Measurements from ENCODE around the gene BMERB1.

The BMERB1 gene

DNA sequence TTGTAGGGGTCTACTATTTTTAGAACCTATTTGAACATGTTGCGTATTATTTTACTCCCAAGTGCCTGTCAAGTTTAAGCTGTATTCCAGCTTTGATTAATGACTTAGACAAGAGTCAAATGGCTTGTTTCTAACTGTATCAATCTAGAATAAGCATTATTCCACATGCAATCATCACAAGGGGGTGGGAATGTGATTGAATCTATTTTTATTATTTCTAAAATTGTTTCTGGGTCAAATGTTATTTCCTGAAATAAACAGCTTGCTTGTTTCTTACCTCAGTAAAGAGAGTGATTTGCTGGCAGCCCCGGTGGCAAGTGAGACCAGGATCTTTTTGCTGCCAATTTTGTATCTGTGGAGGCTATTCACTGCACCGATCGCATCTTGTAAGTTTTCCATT is 187.1 kb downstream of the BMERB1 start:
- no peak for DNase-seq

DNA sequence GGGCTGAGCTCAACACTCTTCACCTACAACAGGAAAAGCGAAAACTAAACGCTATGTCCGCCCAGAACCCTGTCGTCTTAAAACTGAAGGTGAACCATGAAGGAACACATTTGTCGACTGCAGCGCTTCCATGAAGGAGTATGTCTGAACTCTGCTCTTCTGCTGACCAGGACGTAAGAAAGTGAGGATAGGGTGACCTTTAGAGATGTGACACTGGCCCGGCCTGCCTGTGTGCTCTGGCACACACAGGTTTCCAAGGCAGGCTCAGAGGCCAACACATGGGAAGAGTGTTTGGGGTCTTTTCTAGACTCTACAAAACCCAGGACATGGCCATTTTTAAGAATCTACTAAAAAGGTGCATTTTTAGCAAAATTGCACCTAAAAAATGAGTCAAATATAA is 187.5 kb downstream of the BMERB1 start:
- DNase-seq, result no peak

DNA sequence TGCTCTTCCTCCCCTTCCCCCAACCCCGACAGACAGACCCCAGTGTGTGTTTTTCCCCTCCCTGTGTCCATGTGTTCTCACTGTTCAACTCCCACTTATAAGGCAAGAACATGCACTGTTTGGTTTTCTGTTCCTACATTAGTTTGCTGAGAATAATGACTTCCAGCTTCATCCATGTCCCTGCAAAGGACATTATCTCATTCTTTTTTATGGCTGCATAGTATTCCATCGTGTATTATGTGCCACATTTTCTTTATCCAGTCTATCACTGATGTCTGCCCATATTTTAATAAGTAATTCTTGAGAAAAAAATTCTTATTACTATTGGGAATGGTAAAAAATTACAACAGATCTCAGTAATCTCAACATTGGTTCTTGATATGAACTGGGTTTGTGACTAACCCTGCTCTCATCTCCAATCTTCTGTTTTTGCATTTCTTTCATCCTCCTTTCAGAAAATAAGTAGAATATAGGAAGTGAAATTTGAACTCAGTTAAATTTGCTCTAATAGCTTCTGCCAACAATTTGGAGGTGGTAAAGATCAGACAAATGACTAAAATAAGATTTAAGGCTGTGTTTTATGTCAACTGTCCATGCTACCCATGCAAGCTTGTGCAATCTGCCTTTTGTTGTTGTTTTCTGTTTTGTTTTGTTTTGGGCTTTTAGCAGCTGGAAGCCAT is 197.5 kb downstream of the BMERB1 start:
- no peak for DNase-seq

DNA sequence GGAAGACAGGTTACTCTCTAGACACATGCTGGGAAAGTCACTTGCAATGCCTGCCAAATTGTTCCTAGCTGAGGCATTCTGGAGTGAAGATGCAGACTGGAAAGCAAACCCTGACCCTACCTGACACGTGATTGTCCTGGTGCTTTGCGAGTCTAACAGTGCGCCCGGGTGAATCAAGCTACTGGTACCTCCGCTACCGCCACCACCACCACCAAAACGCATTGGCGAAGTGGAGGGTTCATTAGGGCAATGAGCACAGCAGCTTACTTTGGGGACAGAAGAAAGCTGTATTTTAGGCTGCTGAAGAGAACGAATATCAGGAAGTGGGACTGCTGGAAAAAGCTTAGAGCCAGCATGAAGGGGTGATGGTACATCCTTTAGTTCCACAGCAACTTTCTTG is 201.5 kb downstream of the BMERB1 start:
- no peak for DNase-seq

DNA sequence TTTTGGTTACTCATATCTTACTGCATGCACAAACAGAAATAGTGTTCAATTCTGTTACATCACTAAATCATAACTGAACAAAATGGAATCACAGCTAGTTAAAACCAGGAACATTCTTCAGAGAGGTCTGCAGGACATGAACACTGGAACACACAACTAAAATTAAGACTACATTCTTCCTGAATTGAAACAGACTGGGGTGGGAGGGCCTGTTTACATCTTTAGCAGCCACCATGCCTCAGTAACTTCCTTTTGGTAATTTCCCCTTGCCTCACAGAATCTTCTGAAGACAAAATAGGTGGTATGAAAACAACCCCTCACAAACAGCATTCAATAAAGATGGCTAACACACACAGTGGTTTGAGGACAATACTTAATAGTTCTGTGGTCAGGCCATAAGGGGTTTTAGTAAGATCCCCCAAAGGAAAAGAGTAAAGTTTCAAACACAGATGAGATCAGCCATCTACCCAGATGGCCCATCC is 202.0 kb downstream of the BMERB1 start:
- DNase-seq, result no peak

Measured in eye (tissue), 1 donor.